ENCODE results near the gene TSPAN5. TPM values are rescaled to one million over a fixed set of nuclear protein-coding genes. Genes with fewer than 3 reads are reported as not detected.

The TSPAN5 gene
- total RNA-seq, 2 donors from 2014 or later, result 7.4 to 11.8 TPM

DNA sequence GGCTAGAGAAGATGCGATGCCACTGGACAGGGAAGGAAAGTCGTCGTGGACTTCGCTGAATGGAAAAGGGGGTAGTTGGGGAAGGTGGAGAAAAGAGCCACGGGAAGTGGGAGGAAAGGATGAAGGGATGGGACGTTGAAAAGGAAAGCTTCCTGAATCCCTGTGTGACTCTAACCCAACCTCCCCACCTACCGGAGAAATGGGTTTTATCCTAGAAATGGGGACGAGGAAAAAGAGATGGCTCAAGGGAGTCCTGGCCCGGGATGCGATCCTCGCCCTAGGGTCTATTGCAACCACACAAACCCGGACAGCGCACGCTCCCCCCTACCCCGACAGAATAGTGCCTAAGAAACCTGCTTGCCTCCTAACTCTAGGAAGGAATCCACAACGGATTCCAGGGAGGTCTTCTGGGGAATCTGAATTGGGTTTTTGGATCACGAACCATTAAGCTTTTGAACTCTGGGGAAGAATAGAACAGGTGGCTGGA, 738 bp upstream of the TSPAN5 start:
- H3K4me3 Mint-ChIP-seq, result peak overlapping the region; percentile 70
- H3K36me3 Mint-ChIP-seq (ENCODE audit: low read depth), result no peaks in the 10 kb centered on the region
- H3K4me1 ChIP-seq (ENCODE audit: control insufficient read depth, insufficient read depth, low read length), result peaks cover 8% of the 10 kb centered on the region
- H3K27me3 ChIP-seq (ENCODE audit: control insufficient read depth, insufficient read depth, low read length, poor library complexity, severe bottlenecking), result peaks cover 42% of the 10 kb centered on the region
- H3K4me1 Mint-ChIP-seq, result peaks cover 56% of the 10 kb centered on the region
- H3K9me3 Mint-ChIP-seq, result peaks cover 3% of the 10 kb centered on the region
- H3K9me3 ChIP-seq (ENCODE audit: control insufficient read depth, low read length), result peaks cover 6% of the 10 kb centered on the region
- no peak for DNase-seq
- no peaks in the 10 kb centered on the region for H3K36me3 ChIP-seq (ENCODE audit: control insufficient read depth, insufficient read depth, low read length)
- no peak overlapping the region for H3K27ac ChIP-seq (ENCODE audit: low read depth, low read length)
- TF ChIP-seq, protein P1, sequence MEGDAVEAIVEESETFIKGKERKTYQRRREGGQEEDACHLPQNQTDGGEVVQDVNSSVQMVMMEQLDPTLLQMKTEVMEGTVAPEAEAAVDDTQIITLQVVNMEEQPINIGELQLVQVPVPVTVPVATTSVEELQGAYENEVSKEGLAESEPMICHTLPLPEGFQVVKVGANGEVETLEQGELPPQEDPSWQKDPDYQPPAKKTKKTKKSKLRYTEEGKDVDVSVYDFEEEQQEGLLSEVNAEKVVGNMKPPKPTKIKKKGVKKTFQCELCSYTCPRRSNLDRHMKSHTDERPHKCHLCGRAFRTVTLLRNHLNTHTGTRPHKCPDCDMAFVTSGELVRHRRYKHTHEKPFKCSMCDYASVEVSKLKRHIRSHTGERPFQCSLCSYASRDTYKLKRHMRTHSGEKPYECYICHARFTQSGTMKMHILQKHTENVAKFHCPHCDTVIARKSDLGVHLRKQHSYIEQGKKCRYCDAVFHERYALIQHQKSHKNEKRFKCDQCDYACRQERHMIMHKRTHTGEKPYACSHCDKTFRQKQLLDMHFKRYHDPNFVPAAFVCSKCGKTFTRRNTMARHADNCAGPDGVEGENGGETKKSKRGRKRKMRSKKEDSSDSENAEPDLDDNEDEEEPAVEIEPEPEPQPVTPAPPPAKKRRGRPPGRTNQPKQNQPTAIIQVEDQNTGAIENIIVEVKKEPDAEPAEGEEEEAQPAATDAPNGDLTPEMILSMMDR (conservative IDR thresholded peaks at IDR 0.05), result peak; percentile 27
- peaks cover 53% of the 10 kb centered on the region for H3K27me3 Mint-ChIP-seq (ENCODE audit: insufficient read depth)
- no peak overlapping the region for H3K27ac Mint-ChIP-seq
- H3K4me3 ChIP-seq (ENCODE audit: low read length), result peak overlapping the region; percentile 84
- H3K9ac ChIP-seq (ENCODE audit: extremely low read depth, low read length, poor library complexity, severe bottlenecking), result no peak overlapping the region
- 4 to 11% methylated on average over 4 to 15 of the region's 17 CpGs for WGBS, 2 experiments (ENCODE audit: insufficient coverage in 1 of 2, insufficient read length in 1 of 2)

DNA sequence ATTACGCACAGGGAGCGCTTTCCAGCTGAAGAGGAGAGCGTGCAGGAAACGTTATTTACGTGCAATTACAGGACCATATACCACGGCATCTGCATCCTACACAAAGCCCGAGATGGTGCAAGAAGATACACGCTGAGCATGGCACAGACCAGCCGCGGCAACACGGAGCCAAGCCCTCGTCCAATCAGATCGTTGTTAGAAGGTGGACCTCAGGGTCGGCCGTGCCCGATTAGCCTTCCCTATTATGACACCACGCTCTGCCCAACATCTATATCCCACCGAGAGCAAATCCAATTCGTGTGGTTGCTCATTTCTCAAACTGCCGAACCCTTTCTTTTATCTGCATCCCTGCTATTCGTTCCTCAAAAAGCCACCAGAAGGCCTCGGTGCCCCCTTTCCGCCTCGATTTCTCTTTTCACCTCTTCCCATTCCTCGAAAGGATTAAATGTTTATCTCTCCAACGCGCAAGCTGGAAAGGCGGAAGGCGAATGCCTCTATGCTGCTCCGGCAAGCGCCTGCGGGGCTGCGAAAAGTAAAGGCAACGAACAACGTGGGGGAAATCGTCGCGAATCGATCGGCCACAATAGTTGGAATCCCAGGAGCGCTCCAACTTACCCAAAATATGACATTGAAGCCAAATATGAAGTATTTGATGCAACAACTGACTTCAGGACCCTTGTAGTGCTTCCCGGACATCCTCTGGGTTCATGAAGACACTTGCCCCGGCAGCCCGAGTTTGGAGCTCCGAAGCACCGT, 702 bp downstream of the TSPAN5 start:
- H3K4me1 Mint-ChIP-seq, result peaks cover 46% of the 10 kb centered on the region
- Histone ChIP-seq H3K9me3 (ENCODE audit: control insufficient read depth, low read length) (no peaks in the 10 kb centered on the region), H3K4me3 (ENCODE audit: low read length) (peak overlapping the region; percentile 88), H3K36me3 (ENCODE audit: control insufficient read depth, insufficient read depth, low read length) (no peaks in the 10 kb centered on the region), H3K9ac (ENCODE audit: extremely low read depth, low read length, poor library complexity, severe bottlenecking) (no peak overlapping the region), H3K27ac (ENCODE audit: low read depth, low read length) (peak overlapping the region; percentile 63), H3K27me3 (ENCODE audit: control insufficient read depth, insufficient read depth, low read length, poor library complexity, severe bottlenecking) (peaks cover 42% of the 10 kb centered on the region), H3K4me1 (ENCODE audit: control insufficient read depth, insufficient read depth, low read length) (peaks cover 5% of the 10 kb centered on the region)
- TF ChIP-seq, protein P1 (conservative IDR thresholded peaks at IDR 0.05), result no peak
- H3K27me3 Mint-ChIP-seq (ENCODE audit: insufficient read depth), result peaks cover 56% of the 10 kb centered on the region
- peak; percentile 79 for DNase-seq
- H3K36me3 Mint-ChIP-seq (ENCODE audit: low read depth), result no peaks in the 10 kb centered on the region
- H3K27ac Mint-ChIP-seq, result peak overlapping the region; percentile 1
- peak overlapping the region; percentile 70 for H3K4me3 Mint-ChIP-seq
- WGBS, 2 experiments (ENCODE audit: insufficient coverage in 1 of 2, insufficient read length in 1 of 2), result 0 to 3% methylated on average over 24 to 46 of the region's 46 CpGs
- no peaks in the 10 kb centered on the region for H3K9me3 Mint-ChIP-seq

DNA sequence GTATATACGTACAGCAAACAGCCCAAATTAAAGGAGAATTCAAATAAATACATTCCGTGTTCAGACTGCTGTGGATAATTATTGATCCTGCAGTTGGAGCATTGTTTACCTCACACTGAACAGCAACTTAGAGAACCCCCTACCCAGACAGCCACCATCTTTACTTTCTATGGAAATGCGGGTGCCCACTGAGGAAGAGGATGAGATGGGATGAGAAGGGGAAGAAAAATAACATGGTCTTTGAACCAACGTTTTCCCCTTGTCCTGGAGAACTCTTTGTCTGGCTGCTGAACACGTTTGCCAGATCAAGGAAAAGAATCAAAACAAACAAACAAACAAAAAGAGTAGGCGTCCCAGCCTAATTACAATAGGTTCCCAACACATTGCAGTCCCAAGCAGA, 1.5 kb downstream of the TSPAN5 start:
- Mint-ChIP-seq H3K27ac (no peak overlapping the region), H3K9me3 (no peaks in the 10 kb centered on the region), H3K4me3 (peak overlapping the region; percentile 70), H3K4me1 (peaks cover 39% of the 10 kb centered on the region), H3K27me3 (ENCODE audit: insufficient read depth) (peaks cover 56% of the 10 kb centered on the region), H3K36me3 (ENCODE audit: low read depth) (no peaks in the 10 kb centered on the region)
- TF ChIP-seq, protein P1 (conservative IDR thresholded peaks at IDR 0.05), result no peak
- no peaks in the 10 kb centered on the region for H3K36me3 ChIP-seq (ENCODE audit: control insufficient read depth, insufficient read depth, low read length)
- WGBS, 2 experiments (ENCODE audit: insufficient coverage in 1 of 2, insufficient read length in 1 of 2), result 49 to 52% methylated on average over 4 to 6 of the region's 6 CpGs
- H3K9me3 ChIP-seq (ENCODE audit: control insufficient read depth, low read length), result no peaks in the 10 kb centered on the region
- DNase-seq, result no peak
- H3K4me1 ChIP-seq (ENCODE audit: control insufficient read depth, insufficient read depth, low read length), result peaks cover 5% of the 10 kb centered on the region
- H3K9ac ChIP-seq (ENCODE audit: extremely low read depth, low read length, poor library complexity, severe bottlenecking), result no peak overlapping the region
- no peak overlapping the region for H3K27ac ChIP-seq (ENCODE audit: low read depth, low read length)
- H3K4me3 ChIP-seq (ENCODE audit: low read length), result peak overlapping the region; percentile 88
- H3K27me3 ChIP-seq (ENCODE audit: control insufficient read depth, insufficient read depth, low read length, poor library complexity, severe bottlenecking), result peaks cover 42% of the 10 kb centered on the region

Data from endodermal cell (in vitro differentiated cells).